LNCaP clone FGC (cell line): ENCODE data around the gene TYW1B.
"Not testable (repeated sequence)": the region's sequence is repeated elsewhere in the genome, so short reads cannot be mapped to it uniquely, and the experiment has no call there.

Experiments used
- DNase-seq: peaks from one replicate; pipeline ENCODE4 v3.0.0-alpha.2; 2011; ENCODE audit warnings: low read depth
- H3K4me3 ChIP-seq: 2 replicates; pipeline ENCODE4 v1.5.1; 2011; ENCODE audit warnings: mild to moderate bottlenecking, low read depth, low read length, control low read depth
- TF ChIP-seq, protein P1 (sequence below): IDR thresholded peaks from 2 replicates; pipeline ENCODE4 v1.5.1; 2012; ENCODE audit warnings: mild to moderate bottlenecking; ENCODE audit not compliant: control insufficient read depth, insufficient read depth; ENCODE audit errors: extremely low read depth

The TYW1B gene

GRCh38 chr7:72722694-72723093 is 105.3 kb downstream of the TYW1B start:
- H3K4me3 ChIP-seq, DNase-seq: not testable (repeated sequence)

GRCh38 chr7:72720890-72721289 is 107.1 kb downstream of the TYW1B start:
- DNase-seq, H3K4me3 ChIP-seq: not testable (repeated sequence)

GRCh38 chr7:72717252-72717774 is 110.7 kb downstream of the TYW1B start:
- DNase-seq, H3K4me3 ChIP-seq: not testable (repeated sequence)

DNA sequence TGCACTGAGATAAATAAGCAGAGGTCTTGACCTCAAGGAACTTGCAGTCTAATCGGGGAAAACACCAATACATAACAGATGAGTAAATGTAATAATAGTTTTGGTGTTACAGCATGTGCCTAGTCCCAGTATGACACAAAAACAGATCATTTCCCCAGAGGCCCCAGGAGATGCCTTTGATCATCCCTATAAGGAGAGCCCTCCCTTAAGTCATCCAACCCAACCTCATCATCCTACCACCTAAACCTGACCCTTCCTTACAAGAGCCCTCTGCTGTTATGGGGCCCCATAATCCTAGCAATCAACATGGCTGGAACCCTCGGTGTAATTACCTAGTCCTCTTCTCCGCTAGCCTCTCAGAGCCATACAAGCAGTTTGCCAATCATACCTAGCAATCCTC is 116.1 kb downstream of the TYW1B start:
- DNase-seq, H3K4me3 ChIP-seq: not testable (repeated sequence)

GRCh38 chr7:72710983-72711382 is 117.0 kb downstream of the TYW1B start:
- DNase-seq, result no peak
- TF ChIP-seq, protein P1, sequence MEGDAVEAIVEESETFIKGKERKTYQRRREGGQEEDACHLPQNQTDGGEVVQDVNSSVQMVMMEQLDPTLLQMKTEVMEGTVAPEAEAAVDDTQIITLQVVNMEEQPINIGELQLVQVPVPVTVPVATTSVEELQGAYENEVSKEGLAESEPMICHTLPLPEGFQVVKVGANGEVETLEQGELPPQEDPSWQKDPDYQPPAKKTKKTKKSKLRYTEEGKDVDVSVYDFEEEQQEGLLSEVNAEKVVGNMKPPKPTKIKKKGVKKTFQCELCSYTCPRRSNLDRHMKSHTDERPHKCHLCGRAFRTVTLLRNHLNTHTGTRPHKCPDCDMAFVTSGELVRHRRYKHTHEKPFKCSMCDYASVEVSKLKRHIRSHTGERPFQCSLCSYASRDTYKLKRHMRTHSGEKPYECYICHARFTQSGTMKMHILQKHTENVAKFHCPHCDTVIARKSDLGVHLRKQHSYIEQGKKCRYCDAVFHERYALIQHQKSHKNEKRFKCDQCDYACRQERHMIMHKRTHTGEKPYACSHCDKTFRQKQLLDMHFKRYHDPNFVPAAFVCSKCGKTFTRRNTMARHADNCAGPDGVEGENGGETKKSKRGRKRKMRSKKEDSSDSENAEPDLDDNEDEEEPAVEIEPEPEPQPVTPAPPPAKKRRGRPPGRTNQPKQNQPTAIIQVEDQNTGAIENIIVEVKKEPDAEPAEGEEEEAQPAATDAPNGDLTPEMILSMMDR, result no peak

GRCh38 chr7:72709909-72710308 is 118.1 kb downstream of the TYW1B start:
- H3K4me3 ChIP-seq, result no peak overlapping the region
- TF ChIP-seq, protein P1, result no peak
- no peak for DNase-seq

More at GRCh38 chr7:72710983-72711382, 117.0 kb downstream of the TYW1B start:
- H3K4me3 ChIP-seq, result no peak overlapping the region

GRCh38 chr7:72708371-72709050 is 119.5 kb downstream of the TYW1B start:
- DNase-seq, result not testable (repeated sequence)

DNA sequence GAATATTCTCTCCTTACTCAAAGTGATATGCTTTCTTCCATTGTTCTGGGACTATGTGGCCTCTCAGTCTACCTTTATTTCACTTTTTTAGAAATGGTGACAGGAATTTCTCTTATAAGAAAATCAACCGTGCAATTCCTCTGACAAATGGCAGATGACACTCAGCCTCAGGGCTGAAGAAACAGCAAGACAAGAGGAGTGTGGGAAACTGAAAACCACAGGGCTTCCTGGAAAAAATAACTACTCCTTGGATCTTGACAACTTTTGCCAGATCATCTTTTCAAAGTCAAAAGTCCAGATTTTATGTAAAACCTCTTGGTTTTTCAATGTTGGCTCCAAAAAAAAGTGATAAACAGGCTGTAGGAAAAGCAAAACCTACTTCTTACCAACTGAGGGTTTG is 121.5 kb downstream of the TYW1B start:
- no peak for DNase-seq
- TF ChIP-seq, protein P1, result no peak

More at GRCh38 chr7:72708371-72709050, 119.5 kb downstream of the TYW1B start:
- not testable (repeated sequence) for H3K4me3 ChIP-seq

GRCh38 chr7:72705693-72706092 is 122.3 kb downstream of the TYW1B start:
- not testable (repeated sequence) for H3K4me3 ChIP-seq, DNase-seq

More for the DNA sequence above, 121.5 kb downstream of the TYW1B start:
- H3K4me3 ChIP-seq, result no peak overlapping the region

DNA sequence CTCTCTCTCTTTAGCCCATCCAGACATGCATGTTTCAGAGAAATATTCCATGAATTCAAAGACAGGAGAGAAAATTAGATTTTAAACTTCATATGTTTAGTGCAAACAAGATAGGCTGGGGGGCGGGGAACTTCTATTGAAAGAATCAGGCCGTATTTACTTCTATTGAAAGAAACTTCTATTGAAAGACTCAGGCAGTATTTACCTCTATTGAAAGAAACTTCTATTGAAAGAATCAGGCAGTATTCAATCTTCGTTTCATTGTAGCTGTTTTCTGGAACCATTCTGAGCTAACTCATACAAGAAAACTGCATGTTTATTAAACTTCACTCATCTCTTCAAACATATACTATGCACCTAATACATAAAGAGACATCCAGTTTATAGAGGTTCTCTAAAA is 123.1 kb downstream of the TYW1B start:
- TF ChIP-seq, protein P1, result no peak
- no peak overlapping the region for H3K4me3 ChIP-seq
- no peak for DNase-seq

- not testable (repeated sequence) for DNase-seq, H3K4me3 ChIP-seq
Measured at GRCh38 chr7:72700548-72700947, 127.5 kb downstream of the TYW1B start.

DNA sequence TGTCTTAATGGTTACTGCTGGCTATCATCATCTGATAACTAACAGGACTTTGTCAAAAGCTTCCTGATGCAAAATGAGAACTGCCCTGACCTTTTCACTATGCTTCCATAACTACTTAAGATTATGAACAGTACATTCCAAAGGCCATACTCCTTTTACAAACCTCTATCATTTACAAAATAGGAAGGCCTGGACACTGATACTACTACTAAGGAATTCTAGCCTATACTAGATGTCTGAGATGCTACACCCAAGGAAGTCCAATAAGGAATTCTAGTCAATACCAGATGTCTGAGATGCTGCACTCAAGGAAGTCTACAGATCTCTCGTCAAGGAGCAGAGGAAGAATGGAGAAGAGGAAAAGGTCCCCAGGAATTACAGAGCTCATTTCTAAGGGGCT is 130.9 kb downstream of the TYW1B start:
- H3K4me3 ChIP-seq, DNase-seq: not testable (repeated sequence)

- DNase-seq, H3K4me3 ChIP-seq: not testable (repeated sequence)
Measured at GRCh38 chr7:72696643-72697042, 131.4 kb downstream of the TYW1B start.

- not testable (repeated sequence) for H3K4me3 ChIP-seq, DNase-seq
Measured at GRCh38 chr7:72695482-72695881, 132.5 kb downstream of the TYW1B start.

GRCh38 chr7:72691442-72691841 is 136.6 kb downstream of the TYW1B start:
- not testable (repeated sequence) for DNase-seq, H3K4me3 ChIP-seq
